ENCODE measurements around the gene AGO4. TPM values are rescaled to one million over a fixed set of nuclear protein-coding genes. Genes with fewer than 3 reads are reported as not detected.

The AGO4 gene
- total and polyA plus RNA-seq, 2 donors from 2014 or later = 3.3 to 12.2 TPM

DNA sequence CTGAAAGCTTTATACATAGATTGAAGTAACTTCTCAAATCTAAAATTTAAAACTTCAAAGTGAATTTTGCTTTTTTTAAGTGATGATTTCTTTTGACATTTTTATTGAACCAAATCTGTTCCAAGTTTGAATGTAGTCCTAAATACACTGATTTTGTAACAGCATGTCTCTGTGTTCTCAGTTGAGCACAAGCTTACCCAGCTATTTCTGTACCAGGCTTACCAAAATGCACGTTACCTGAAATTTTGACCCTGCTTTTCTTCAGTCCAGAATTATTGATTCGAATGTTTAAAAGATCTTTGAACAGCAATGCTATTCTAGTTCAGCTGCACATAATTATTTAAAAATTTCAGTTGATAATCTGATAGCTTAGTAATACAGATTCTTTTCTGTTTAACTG, 25.6 kb downstream of the AGO4 start:
- no peaks in the 10 kb centered on the region for H3K27me3 ChIP-seq (ENCODE audit: control insufficient read depth, insufficient read depth, low read length)
- DNase-seq (no peak), FAIRE-seq (no peak)
- peaks cover 4 to 15% (median 11%) of the 10 kb centered on the region in 3 donors for H3K36me3 ChIP-seq (ENCODE audit: control insufficient read depth in 2 of 3, insufficient read depth in 3 of 3, low read length in 3 of 3)
- H3K9ac ChIP-seq (ENCODE audit: low read length in 3 of 3) = no peak overlapping the region
- TF ChIP-seq, protein P1, sequence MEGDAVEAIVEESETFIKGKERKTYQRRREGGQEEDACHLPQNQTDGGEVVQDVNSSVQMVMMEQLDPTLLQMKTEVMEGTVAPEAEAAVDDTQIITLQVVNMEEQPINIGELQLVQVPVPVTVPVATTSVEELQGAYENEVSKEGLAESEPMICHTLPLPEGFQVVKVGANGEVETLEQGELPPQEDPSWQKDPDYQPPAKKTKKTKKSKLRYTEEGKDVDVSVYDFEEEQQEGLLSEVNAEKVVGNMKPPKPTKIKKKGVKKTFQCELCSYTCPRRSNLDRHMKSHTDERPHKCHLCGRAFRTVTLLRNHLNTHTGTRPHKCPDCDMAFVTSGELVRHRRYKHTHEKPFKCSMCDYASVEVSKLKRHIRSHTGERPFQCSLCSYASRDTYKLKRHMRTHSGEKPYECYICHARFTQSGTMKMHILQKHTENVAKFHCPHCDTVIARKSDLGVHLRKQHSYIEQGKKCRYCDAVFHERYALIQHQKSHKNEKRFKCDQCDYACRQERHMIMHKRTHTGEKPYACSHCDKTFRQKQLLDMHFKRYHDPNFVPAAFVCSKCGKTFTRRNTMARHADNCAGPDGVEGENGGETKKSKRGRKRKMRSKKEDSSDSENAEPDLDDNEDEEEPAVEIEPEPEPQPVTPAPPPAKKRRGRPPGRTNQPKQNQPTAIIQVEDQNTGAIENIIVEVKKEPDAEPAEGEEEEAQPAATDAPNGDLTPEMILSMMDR (IDR thresholded peaks at IDR 0.05; ENCODE audit: borderline replicate concordance, extremely low read depth, insufficient read depth) = no peak
- H3K4me1 ChIP-seq (ENCODE audit: control insufficient read depth in 2 of 3, insufficient read depth in 2 of 3, low read depth in 1 of 3, low read length in 3 of 3) = no peaks in the 10 kb centered on the region
- H3K9me3 ChIP-seq (ENCODE audit: control insufficient read depth in 2 of 3, insufficient read depth in 1 of 3, low read length in 3 of 3) = no peaks in the 10 kb centered on the region
- no peak overlapping the region for H3K4me3 ChIP-seq (ENCODE audit: low read length in 3 of 3)
- no peak overlapping the region for H3K27ac ChIP-seq (ENCODE audit: low read depth in 2 of 2, low read length in 2 of 2)
- intact Hi-C loops (cut with DNase I) = no loop called here

DNA sequence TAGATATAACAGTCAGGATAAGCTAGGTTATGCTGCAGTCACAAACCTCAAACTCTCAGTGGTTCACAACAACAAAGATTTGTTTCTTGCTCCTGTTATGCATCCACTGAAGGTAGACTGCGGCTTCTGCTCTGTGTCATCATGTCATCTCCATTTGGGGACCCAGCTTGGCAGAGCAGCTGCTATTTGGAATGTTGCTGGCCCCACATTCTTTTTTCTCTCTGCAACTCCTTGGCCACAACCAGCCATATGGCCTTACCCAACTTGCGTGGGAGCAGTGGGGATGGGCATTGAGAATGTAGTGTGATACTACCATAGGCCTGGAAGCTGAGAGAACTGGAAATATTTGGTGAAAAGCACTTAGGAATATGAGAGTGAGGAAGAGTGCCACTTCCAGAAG, 26.4 kb downstream of the AGO4 start:
- intact Hi-C loops (cut with DNase I) = no loop called here
- H3K9me3 ChIP-seq (ENCODE audit: control insufficient read depth in 2 of 3, insufficient read depth in 1 of 3, low read length in 3 of 3) = no peaks in the 10 kb centered on the region
- no peaks in the 10 kb centered on the region for H3K27me3 ChIP-seq (ENCODE audit: control insufficient read depth, insufficient read depth, low read length)
- peaks cover 4 to 12% (median 11%) of the 10 kb centered on the region in 3 donors for H3K36me3 ChIP-seq (ENCODE audit: control insufficient read depth in 2 of 3, insufficient read depth in 3 of 3, low read length in 3 of 3)
- no peak overlapping the region for H3K27ac ChIP-seq (ENCODE audit: low read depth in 2 of 2, low read length in 2 of 2)
- H3K9ac ChIP-seq (ENCODE audit: low read length in 3 of 3) = no peak overlapping the region
- no peak for FAIRE-seq
- no peak overlapping the region for H3K4me3 ChIP-seq (ENCODE audit: low read length in 3 of 3)
- no peaks in the 10 kb centered on the region for H3K4me1 ChIP-seq (ENCODE audit: control insufficient read depth in 2 of 3, insufficient read depth in 2 of 3, low read depth in 1 of 3, low read length in 3 of 3)
- DNase-seq = no peak
- TF ChIP-seq, protein P1 (IDR thresholded peaks at IDR 0.05; ENCODE audit: borderline replicate concordance, extremely low read depth, insufficient read depth) = no peak

DNA sequence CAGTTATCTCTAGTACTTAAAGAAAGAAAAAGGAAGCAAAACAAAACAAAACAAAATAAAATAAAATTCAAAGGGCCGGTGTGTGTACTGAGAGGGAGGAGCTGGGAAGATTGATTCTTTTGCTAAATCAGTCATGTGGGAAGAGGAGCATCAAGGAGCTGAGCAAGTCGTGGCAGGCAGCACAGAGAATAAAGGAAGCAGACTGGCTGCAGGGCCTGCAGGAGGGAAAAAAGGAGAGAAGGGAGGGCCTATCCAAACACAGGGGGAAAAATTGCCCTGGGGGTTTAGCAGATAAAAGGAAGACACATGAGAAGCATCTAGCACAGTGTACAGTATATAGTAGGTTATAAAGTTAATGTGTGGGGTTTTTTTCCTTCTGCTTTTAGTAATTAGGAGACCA, 27.6 kb downstream of the AGO4 start:
- FAIRE-seq = no peak

More for the DNA sequence above, 27.6 kb downstream of the AGO4 start:
- Histone ChIP-seq H3K27ac (ENCODE audit: low read depth in 2 of 2, low read length in 2 of 2) (no peak overlapping the region), H3K9me3 (ENCODE audit: control insufficient read depth in 2 of 3, insufficient read depth in 1 of 3, low read length in 3 of 3) (no peaks in the 10 kb centered on the region), H3K9ac (ENCODE audit: low read length in 3 of 3) (no peak overlapping the region), H3K4me1 (ENCODE audit: control insufficient read depth in 2 of 3, insufficient read depth in 2 of 3, low read depth in 1 of 3, low read length in 3 of 3) (no peaks in the 10 kb centered on the region), H3K27me3 (ENCODE audit: control insufficient read depth, insufficient read depth, low read length) (no peaks in the 10 kb centered on the region), H3K4me3 (ENCODE audit: low read length in 3 of 3) (no peak overlapping the region), H3K36me3 (ENCODE audit: control insufficient read depth in 2 of 3, insufficient read depth in 3 of 3, low read length in 3 of 3) (peaks cover 4 to 12% (median 11%) of the 10 kb centered on the region in 3 donors)
- TF ChIP-seq, protein P1 (IDR thresholded peaks at IDR 0.05; ENCODE audit: borderline replicate concordance, extremely low read depth, insufficient read depth) = no peak
- intact Hi-C loops (cut with DNase I) = no loop called here
- peak in 3 of 5 donors; percentile 22 to 31 (median 24) for DNase-seq

All from kidney (tissue), 14 donors.